ENCODE data around the gene IL4R. TPM values are rescaled to one million over a fixed set of nuclear protein-coding genes. Genes with fewer than 3 reads are reported as not detected.

IL4R gene
- polyA plus RNA-seq, 3 donors from 2014 or later, result 15.7 to 38.7 (median 20.1) TPM

DNA sequence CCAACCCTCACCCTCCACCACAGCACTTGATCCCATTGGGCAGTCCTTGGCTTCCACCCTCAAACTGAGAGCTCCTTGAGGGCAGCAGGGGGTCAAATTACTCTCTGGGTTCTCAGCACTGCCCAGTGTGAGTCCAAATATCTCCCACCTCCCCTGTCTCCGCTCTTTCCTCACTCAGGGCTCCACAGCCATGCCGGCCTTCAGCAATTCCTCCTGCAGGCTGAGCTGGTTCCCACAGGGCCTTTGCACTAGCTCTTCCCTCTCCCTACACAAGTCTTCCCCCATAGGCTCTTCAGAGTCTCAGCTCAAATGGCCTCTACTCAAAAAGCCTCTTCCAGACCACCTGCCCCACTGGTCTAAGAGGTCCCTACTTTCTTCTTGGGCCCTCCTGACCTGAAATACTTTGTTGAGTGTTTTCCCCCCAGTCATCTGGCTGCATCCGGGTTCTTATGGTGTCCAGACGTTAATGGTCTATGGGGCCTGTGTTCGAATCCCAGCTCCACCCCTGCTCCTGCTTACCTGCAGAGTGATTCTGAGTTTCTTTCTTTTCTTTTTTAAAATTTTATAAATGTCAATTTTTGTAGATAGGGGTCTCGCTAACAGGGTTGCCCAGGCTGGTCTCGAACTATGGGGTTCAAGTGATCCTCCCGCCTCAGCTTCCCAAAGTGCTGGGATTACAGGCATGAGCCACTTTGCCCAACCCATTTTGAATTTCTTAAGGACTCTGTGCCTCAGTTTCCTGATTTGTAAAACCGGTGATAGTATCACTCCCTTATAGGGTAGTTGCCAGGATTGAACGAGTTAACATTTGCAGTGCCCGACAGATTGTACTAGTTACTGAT lies 973 bp upstream of the IL4R start:
- H3K27ac Mint-ChIP-seq, result peak overlapping the region; percentile 57 to 98 (median 82)
- H3K9me3 Mint-ChIP-seq, result no peaks in the 10 kb centered on the region
- no peak for DNase-seq
- peak overlapping the region; percentile 77 to 87 (median 85) for H3K4me3 Mint-ChIP-seq
- H3K27me3 Mint-ChIP-seq (ENCODE audit: low read depth in 3 of 3), result peaks cover 5 to 13% (median 7%) of the 10 kb centered on the region in 3 donors
- peaks cover 35 to 37% of the 10 kb centered on the region in 2 donors for H3K4me1 Mint-ChIP-seq
- no peaks in the 10 kb centered on the region for H3K36me3 Mint-ChIP-seq

DNA sequence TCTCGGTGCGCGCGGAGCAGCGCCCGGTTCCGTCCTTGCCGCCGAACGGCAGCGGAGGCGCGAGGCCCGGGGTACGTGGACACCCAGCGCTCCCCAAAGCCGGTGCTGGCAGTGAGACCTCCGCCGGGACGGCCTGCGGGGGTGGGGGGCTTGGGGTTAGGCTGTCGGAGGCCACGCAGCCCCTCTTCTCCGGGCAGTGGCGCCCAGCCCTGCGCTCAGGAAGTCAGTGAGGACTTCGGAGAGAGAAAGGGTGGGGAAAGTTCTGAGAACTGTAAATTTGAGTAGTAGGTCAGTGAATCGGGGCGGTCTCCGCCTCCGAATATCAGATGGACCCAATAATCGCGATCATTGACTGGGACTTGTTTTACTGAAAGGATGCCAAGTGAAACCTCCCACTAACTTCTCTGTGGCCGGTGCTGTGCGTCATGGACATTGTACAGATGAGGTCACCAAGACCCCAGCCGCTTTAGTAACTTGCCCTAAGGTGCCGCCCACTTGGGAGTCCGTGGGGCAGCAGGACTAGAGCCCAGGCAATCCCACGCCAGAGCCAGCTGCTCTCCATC lies 468 bp downstream of the IL4R start:
- Mint-ChIP-seq H3K4me3 (peak overlapping the region; percentile 92 to 97 (median 95)), H3K9me3 (no peaks in the 10 kb centered on the region), H3K27ac (peak overlapping the region; percentile 90 to 99 (median 97)), H3K27me3 (ENCODE audit: low read depth in 3 of 3) (peaks cover 5 to 15% (median 7%) of the 10 kb centered on the region in 3 donors), H3K36me3 (no peaks in the 10 kb centered on the region), H3K4me1 (peaks cover 50 to 51% of the 10 kb centered on the region in 2 donors)
- peak; percentile 61 to 71 (median 65) for DNase-seq

DNA sequence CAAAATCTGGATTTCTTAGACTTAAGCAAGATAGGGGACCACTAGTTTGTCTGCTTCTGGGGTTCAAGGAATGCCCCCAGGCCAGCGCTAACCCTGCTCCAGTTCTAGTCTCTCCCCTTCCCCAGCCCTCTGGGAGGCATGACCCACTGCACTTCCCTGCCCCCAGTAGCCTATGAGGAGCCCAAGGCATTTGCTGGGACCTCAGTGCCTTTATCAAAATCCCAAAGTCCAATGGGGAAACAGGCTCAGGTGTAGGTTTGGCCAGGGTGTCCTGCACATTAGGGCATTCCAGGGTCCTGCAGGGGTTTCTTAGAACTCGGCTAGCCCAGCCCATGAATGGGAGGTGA lies 1.2 kb downstream of the IL4R start:
- H3K36me3 Mint-ChIP-seq, result no peaks in the 10 kb centered on the region
- H3K4me1 Mint-ChIP-seq, result peaks cover 52 to 56% of the 10 kb centered on the region in 2 donors
- DNase-seq, result no peak
- H3K4me3 Mint-ChIP-seq, result peak overlapping the region; percentile 92 to 97 (median 95)
- H3K27me3 Mint-ChIP-seq (ENCODE audit: low read depth in 3 of 3), result peaks cover 5 to 15% (median 7%) of the 10 kb centered on the region in 3 donors
- H3K9me3 Mint-ChIP-seq, result no peaks in the 10 kb centered on the region
- H3K27ac Mint-ChIP-seq, result peak overlapping the region; percentile 88 to 99 (median 91)

DNA sequence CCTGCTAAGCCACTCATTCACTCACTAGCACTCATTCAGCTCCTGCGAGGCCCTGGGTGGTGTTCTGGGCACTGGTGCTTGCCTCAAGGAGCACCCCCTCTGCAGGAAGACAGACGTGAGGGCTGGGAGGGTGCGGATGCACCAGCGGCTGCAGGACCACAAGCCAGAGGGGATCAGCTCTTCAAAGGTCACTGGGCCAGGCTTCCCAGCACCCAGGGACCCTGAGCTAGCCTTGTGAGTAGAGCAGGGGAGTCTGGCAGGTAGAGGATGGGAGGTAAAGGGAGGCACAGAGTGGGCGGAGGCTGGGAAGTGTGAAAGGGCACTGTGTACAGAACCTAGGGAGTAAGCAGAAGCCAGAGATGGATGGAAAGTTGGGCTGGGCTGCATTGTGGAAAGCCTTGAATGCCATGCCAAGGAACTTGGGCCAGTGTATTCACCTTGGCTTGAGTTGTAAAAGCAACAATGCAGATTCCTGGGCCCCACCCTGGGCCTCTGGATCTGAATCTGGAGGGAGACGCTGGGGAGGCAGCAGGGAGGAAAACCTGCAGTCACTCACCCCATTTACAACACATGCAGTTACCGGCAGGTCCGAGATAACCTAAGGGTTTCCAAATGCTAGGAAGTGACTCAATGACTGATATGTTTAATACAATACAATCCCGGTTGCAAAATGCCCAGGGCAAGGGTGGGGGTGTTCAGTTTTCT lies 1.7 kb downstream of the IL4R start:
- H3K4me3 Mint-ChIP-seq, result peak overlapping the region; percentile 92 to 97 (median 95)
- H3K27ac Mint-ChIP-seq, result peak overlapping the region; percentile 88 to 99 (median 91)
- peak in 1 of 3 donors; percentile 24 for DNase-seq
- H3K27me3 Mint-ChIP-seq (ENCODE audit: low read depth in 3 of 3), result peaks cover 5 to 15% (median 7%) of the 10 kb centered on the region in 3 donors
- peaks cover 54 to 56% of the 10 kb centered on the region in 2 donors for H3K4me1 Mint-ChIP-seq
- no peaks in the 10 kb centered on the region for H3K9me3 Mint-ChIP-seq
- H3K36me3 Mint-ChIP-seq, result no peaks in the 10 kb centered on the region

DNA sequence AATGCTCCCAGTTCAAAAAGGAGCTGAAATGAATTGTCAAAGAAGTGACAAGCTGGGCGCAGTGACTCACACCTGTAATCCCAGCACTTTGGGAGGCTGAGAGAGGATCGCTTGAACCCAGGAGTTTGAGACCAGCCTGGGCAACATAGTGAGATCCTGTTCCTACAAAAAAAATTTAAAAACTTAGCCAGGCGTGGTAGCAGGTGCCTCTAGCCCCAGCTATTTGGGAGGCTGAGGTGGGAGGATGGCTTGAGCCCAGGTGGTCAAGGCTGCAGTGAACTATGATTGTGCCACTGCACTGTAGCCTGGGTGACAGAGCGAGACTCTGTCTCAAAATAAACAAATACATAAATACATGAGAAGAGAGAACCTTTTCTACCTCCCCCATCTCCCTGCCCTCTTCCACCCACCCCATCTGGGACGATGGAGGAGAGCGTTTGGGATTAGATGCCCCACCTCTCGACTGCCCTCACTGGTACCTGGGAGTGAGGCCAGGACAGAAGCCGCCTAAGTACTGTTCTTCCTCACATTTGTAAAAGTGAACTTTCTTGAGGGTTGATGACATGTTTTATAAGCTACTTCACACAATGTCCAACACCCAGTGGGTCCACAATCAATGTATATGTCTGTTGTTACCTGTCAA lies 2.4 kb downstream of the IL4R start:
- Mint-ChIP-seq H3K36me3 (no peaks in the 10 kb centered on the region), H3K27me3 (ENCODE audit: low read depth in 3 of 3) (peaks cover 5 to 15% (median 7%) of the 10 kb centered on the region in 3 donors), H3K4me3 (peak overlapping the region; percentile 92 to 97 (median 95)), H3K9me3 (no peaks in the 10 kb centered on the region), H3K27ac (peak overlapping the region; percentile 88 to 99 (median 91)), H3K4me1 (peaks cover 54 to 57% of the 10 kb centered on the region in 2 donors)
- no peak for DNase-seq

DNA sequence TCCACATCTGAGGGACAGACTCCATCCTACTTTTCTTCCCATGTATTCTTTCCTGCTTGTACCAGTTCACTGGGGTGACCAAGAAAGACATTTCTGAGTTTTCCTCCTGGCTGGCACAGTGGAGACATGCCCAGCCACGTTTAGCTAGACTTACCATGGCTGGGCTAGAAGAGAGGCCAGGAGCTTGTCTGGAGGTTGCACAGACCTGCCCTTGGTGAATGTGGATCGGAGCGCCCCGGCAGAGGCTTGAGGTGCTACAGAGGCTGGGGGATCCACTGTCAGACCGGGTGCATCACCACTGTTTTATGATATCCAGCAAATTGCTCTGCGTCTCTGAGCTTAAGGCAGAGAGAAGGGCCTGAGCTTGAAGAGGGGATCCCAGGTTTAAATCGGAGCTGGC lies 3.5 kb downstream of the IL4R start:
- Mint-ChIP-seq H3K27me3 (ENCODE audit: low read depth in 3 of 3) (peaks cover 2 to 12% (median 5%) of the 10 kb centered on the region in 3 donors), H3K4me3 (peak overlapping the region in 1 of 5 donors; percentile 79), H3K36me3 (no peaks in the 10 kb centered on the region), H3K9me3 (no peaks in the 10 kb centered on the region), H3K4me1 (peaks cover 62 to 68% of the 10 kb centered on the region in 2 donors), H3K27ac (peak overlapping the region; percentile 73 to 99 (median 88))
- no peak for DNase-seq

DNA sequence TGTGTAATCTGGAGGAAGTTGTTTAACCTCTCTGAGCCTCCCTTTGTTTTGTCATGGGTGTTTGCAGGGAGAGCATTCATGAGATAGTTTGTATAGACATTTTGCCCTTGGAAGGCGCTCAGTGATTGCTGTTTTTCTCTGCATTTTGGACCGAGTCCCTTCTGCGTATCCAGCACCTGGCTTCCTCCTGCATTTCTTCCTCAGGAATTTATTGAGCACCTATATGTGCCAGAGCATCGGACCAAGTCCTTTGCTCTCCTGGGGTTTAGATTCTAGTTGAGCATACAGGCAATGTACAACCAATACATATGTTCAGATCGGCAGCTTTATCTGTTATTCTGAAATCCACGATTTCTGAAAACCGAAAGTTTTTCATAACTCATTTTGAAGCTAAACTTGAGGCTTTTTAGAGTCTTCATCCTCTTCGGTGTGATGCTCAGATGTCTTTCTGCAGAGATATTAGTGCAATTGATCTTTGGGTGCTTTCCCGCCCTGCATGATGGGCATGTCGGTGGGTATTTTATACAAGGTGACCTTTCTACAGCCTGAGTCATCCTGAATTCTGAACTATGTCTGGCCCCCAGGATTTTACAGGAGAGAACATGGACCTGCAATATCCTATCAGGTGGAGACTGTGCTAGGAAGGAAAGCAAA lies 4.1 kb downstream of the IL4R start:
- H3K4me3 Mint-ChIP-seq, result peak overlapping the region; percentile 49 to 79 (median 55)
- peaks cover 65 to 74% of the 10 kb centered on the region in 2 donors for H3K4me1 Mint-ChIP-seq
- H3K36me3 Mint-ChIP-seq, result no peaks in the 10 kb centered on the region
- H3K27me3 Mint-ChIP-seq (ENCODE audit: low read depth in 3 of 3), result peaks cover 2 to 12% (median 5%) of the 10 kb centered on the region in 3 donors
- no peak for DNase-seq
- no peaks in the 10 kb centered on the region for H3K9me3 Mint-ChIP-seq
- peak overlapping the region; percentile 74 to 99 (median 90) for H3K27ac Mint-ChIP-seq

DNA sequence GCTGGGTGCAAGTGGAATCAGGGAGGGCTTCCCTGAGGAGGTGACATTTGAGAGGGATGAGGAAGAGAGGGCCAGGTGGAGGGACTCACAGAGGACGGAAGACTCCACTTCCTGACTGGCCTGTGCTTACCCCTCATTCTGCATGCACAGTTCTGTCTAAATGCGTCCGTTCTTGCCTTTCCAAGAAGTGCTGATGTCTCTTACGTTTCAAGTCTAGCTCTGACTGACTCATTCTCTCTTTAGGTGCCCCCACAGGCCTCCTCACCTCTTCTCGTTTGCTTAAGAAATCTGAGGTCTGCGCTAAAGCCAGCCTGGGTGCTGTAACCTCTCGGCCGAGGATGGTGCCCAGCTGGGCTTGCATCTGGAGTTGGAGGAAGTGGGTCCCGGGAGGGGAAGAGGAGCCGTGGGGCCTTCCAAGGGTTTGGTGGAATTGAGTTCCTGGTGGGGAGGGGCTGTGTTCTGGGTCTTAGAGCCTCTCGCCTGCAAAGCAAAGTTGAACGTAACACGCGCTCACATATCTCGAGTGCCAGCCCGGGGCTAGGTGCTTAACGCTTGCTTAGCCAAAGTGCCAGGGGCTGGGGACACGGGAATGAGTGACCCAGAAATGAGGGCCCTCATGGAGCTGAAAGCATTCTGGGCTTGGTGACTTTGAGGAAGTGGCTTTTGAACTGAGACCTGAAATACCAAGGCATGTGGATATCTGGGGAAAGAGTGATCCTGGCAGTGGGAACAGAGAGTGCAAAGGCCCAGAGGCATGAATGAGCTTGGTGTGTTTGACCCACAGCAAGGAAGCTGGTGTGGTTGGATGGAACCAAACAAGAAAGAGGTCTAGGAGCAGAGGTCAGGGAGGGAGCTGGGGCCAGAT lies 4.8 kb downstream of the IL4R start:
- Mint-ChIP-seq H3K27ac (peak overlapping the region; percentile 74 to 99 (median 90)), H3K36me3 (no peaks in the 10 kb centered on the region), H3K4me3 (peak overlapping the region; percentile 49 to 79 (median 55)), H3K9me3 (no peaks in the 10 kb centered on the region), H3K27me3 (ENCODE audit: low read depth in 3 of 3) (peaks cover 0 to 6% (median 5%) of the 10 kb centered on the region in 3 donors), H3K4me1 (peaks cover 63 to 75% of the 10 kb centered on the region in 2 donors)
- peak in 2 of 3 donors; percentile 24 to 49 for DNase-seq

DNA sequence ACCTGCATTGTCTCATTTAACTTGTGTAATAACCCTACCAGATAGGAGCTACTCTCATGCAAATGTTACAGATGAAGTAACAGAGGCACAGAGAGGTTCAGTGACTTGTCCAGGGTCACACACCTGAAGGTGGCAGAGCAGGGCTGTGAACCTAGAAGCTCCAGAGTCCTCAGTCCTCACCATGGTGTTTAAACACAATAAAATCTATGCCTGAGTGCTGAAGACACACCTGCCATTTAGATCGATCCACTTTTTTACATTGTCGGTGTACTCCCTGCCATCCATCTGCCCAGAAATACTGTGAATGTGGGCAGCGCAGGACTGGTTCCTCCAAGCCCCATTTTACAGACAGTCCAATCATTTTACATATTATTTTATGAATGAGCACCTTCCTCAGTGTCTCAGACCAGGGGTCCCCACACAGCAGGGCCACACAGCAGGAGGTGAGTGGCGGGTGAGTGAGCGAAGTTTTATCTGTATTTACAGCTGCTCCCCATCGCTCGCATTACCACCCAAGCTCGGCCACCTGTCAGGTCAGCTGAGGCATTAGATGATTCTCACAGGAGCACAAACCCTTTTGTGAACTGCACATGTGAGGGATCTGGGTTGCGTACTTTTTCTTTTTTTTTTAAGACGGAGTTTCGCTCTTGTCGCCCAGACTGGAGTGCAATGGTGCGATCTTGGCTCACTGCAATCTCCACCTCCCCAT lies 5.6 kb downstream of the IL4R start:
- Mint-ChIP-seq H3K36me3 (no peaks in the 10 kb centered on the region), H3K27ac (peak overlapping the region; percentile 59 to 99 (median 90)), H3K9me3 (no peaks in the 10 kb centered on the region), H3K4me3 (peak overlapping the region in 1 of 5 donors; percentile 79), H3K4me1 (peaks cover 62 to 72% of the 10 kb centered on the region in 2 donors), H3K27me3 (ENCODE audit: low read depth in 3 of 3) (peaks cover 0 to 3% (median 2%) of the 10 kb centered on the region in 3 donors)
- DNase-seq, result no peak

DNA sequence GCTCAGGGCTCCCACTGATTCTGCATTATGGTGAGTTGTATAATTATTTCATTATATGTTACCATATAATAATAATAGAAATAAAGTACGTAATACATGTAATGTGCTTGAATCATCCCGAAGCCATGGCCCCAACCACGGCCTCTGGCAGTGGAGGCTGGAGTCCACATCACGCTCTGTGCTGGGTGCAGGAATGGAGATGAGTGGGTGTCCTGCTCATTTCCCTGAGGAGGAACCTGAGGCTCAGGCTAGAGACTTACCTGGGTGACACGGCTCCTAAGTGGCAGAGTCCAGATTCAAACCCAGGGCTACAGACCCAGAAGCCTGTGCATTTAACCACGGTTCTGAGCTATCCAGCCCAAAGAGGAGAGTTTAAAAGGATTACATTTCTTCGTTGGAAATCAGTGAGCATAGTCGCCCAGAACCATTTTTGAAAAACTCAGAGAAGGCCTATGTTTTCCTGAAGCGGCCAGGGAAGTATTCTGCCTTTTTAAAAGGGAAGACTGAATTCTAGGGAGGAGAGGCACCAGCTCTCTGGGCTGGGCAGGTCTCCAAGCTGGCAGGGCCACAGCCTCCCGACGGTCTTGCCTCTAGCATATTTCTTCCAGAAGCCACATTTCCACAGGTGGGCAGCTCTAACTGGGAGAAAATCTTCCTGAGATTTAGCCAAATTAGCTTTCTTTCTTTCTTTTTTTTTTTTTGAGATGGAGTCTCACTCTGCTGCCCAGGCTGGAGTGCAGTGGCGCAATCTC lies 6.7 kb downstream of the IL4R start:
- H3K27me3 Mint-ChIP-seq (ENCODE audit: low read depth in 3 of 3), result peaks cover 0 to 1% (median 0%) of the 10 kb centered on the region in 3 donors
- no peak for DNase-seq
- H3K36me3 Mint-ChIP-seq, result no peaks in the 10 kb centered on the region
- H3K4me1 Mint-ChIP-seq, result peaks cover 54 to 62% of the 10 kb centered on the region in 2 donors
- H3K9me3 Mint-ChIP-seq, result no peaks in the 10 kb centered on the region
- peak overlapping the region in 1 of 6 donors; percentile 65 for H3K27ac Mint-ChIP-seq
- H3K4me3 Mint-ChIP-seq, result no peak overlapping the region
